Neutrophil (primary cell): ENCODE measurements around the gene EXOC6B.

ENCODE experiments used
- H3K27ac ChIP-seq: fragments of 200-600 bp; sonication (generic); 2 replicates; pipeline ENCODE4 v1.5.1; 2016; ENCODE audit warnings: mild to moderate bottlenecking, moderate library complexity
- H3K27me3 ChIP-seq: fragments of 200-600 bp; sonication (generic); 2 replicates; pipeline ENCODE4 v1.6.0; 2016; ENCODE audit warnings: mild to moderate bottlenecking
- H3K36me3 ChIP-seq: fragments of 200-600 bp; sonication (generic); 2 replicates; pipeline ENCODE4 v1.5.1; 2017
- H3K4me1 ChIP-seq, 2 experiments: fragments of 200-600 bp in 1 of 2; sonication (generic) in 1 of 2; 1 replicate in 1 of 2; 2 replicates in 1 of 2; pipeline versions ENCODE4 v1.5.1 to v1.6.1; 2013 to 2016; ENCODE audit warnings: low read depth in 1 of 2, low read length in 1 of 2, mild to moderate bottlenecking in 1 of 2, moderate library complexity in 1 of 2; ENCODE audit not compliant: control insufficient read depth in 1 of 2, insufficient read depth in 1 of 2
- H3K4me3 ChIP-seq, 2 experiments: fragments of 200-600 bp in 1 of 2; sonication (generic) in 1 of 2; 1 replicate in 1 of 2; 2 replicates in 1 of 2; pipeline ENCODE4 v1.5.1; 2013 to 2016; ENCODE audit warnings: low read depth in 1 of 2, low read length in 1 of 2, mild to moderate bottlenecking in 1 of 2, moderate library complexity in 1 of 2
- H3K9me3 ChIP-seq: fragments of 200-600 bp; sonication (generic); 2 replicates; pipeline ENCODE4 v1.5.1; 2016
- CTCF ChIP-seq: fragments of 200-600 bp; sonication (generic); IDR thresholded peaks from 2 replicates; pipeline ENCODE4 v1.5.1; 2016; ENCODE audit warnings: antibody characterized with exemption

The EXOC6B gene

DNA sequence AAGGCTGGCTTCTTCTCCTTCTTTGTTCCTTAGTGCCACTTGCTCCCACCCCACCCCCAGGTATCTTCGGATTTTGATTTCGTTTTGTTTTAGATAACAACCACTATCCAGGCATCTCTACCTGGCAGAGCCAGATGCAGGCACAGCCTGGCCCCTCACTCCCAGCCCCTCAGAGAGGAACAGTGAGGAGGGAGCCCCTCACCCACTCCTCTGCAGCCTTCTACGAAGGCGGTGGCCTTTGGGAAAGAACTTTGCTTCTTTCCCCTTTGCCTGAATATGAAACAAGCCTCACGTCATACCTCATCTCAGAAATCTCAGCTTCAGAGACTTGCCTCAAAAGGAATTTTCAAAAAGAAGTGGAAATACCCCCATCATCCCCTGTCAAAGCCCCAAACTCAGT lies 671.9 kb downstream of the EXOC6B start:
- Histone ChIP-seq H3K9me3 (no peaks in the 10 kb centered on the region), H3K4me1 (peaks cover 11 to 12% of the 10 kb centered on the region in 2 experiments), H3K36me3 (no peaks in the 10 kb centered on the region), H3K4me3 (no peak overlapping the region), H3K27me3 (peaks cover 92% of the 10 kb centered on the region), H3K27ac (no peak overlapping the region)
- no peak for TF ChIP-seq CTCF

DNA sequence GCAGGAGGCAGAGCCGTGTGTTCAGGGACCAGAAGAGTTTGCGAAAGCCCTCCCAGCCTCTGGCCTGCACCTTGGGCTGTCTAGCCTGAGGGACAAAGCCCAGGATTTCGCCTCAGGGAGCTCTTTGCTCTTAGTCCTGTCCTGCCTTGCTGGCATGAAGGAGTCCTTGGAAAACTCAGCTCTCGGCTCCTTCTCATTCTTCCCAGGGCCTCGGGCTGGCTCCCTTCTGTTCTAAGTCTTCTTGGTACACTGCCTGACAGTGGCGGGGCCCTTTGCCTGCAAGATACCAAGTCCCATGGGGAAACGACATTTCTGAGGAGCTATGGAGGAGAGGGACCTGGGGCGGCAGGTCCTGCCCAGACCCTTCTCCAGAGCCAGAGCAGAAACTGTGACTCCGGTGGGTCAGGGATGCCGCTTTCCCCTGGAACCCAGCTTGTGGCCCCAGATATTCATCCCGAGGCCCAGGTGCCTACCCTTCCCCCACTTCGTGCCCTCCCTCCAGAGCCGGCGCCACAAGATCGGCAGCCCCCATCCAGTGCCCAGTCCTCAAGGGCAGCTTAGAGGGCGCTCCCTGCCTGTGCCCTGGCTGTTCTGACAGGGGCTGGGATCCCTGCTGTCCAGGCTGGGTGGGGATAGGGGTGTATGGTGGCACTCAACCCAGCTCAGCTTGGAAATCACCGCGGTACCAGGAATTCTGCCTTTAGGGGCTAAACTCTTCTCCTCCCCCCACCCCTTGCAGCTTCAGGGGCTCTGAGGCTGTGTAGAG lies 672.6 kb downstream of the EXOC6B start:
- Histone ChIP-seq H3K27me3 (peaks cover 100% of the 10 kb centered on the region), H3K4me1 (peaks cover 11 to 12% of the 10 kb centered on the region in 2 experiments), H3K9me3 (no peaks in the 10 kb centered on the region), H3K27ac (no peak overlapping the region), H3K4me3 (no peak overlapping the region), H3K36me3 (no peaks in the 10 kb centered on the region)
- TF ChIP-seq CTCF: no peak

- Histone ChIP-seq H3K9me3 (no peaks in the 10 kb centered on the region), H3K27ac (no peak overlapping the region), H3K36me3 (no peaks in the 10 kb centered on the region), H3K27me3 (peaks cover 100% of the 10 kb centered on the region), H3K4me3 (no peak overlapping the region), H3K4me1 (peaks cover 14 to 34% of the 10 kb centered on the region in 2 experiments)
- TF ChIP-seq CTCF: no peak
These were observed 674.9 kb downstream of the EXOC6B start for GRCh38 chr2:72150861-72151356.

DNA sequence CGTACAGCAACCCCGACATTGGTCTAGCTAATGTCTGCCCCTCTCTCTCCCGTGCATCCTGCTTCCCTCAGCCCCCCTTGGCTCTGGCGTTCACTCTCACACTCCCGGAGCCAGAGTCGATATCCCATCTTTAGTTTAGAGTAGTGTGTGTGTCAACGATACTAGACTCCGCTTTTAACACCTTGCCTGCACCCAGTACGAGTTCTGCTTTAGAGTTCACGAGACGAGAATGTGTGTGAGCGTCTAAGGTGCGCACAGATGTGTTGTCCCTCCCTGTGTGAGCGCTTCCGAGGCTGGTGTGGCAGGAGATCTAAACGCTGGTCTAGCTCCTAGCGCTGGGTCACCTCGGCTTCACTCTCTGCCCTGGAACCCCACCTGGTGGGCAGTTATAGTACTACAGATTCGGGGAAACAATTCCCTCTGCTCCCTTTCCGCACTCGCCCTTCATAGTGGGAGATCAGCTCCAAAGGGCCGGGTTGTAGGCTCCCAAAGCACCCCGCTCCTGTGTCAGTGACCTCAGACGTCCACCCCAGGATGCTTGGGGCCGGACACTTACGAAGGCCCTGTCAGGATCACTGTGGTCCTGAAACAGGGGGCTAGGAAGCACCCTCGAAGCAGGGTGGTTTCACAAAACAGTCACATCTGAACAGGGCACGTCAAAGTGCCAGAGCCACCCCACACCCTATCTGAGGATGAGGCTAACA lies 675.5 kb downstream of the EXOC6B start:
- no peaks in the 10 kb centered on the region for H3K9me3 ChIP-seq
- no peaks in the 10 kb centered on the region for H3K36me3 ChIP-seq
- H3K4me1 ChIP-seq: peaks cover 15 to 39% of the 10 kb centered on the region in 2 experiments
- TF ChIP-seq CTCF: peak; percentile 57
- peaks cover 100% of the 10 kb centered on the region for H3K27me3 ChIP-seq
- peak overlapping the region in 1 of 2 experiments; percentile 47 for H3K4me3 ChIP-seq
- H3K27ac ChIP-seq: no peak overlapping the region

DNA sequence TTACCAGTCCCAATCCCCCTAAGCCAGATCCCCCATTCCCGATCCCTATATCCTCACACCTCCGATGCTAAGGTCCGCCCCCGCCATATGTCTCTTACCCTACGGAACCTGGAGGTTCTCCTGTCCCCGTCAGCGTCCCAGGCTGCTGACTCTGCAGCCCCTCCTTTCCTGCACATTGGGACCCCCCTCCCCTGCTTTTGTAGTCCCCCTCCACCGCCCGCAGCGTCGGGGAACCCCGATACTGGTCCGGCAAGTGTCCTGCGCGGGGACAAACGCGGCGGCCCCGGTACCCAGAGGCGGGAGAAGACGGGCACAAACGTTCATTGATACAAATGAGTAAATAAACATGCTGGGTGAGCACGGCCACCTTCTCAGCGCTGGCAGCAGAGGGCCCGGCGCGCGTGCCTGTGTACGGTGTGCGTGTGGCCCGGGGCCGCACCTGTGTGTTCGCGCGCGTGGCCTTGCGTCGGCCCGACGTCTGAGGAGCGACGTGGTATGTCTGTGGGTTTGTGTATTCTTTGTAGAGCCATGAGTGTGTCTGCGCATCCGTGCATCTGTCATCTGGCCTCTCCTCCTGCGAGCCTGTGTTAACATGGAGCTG lies 676.2 kb downstream of the EXOC6B start:
- Histone ChIP-seq H3K4me1 (peaks cover 21 to 46% of the 10 kb centered on the region in 2 experiments), H3K27me3 (peaks cover 100% of the 10 kb centered on the region), H3K4me3 (peak overlapping the region in 1 of 2 experiments; percentile 47), H3K36me3 (no peaks in the 10 kb centered on the region), H3K27ac (no peak overlapping the region), H3K9me3 (no peaks in the 10 kb centered on the region)
- TF ChIP-seq CTCF: no peak
